Measurements from ENCODE around the gene TNS3. TPM values are rescaled to one million over a fixed set of nuclear protein-coding genes. Genes with fewer than 3 reads are reported as not detected.

Gene TNS3
- total and polyA plus RNA-seq, 10 of the 15 experiments (the other 5 are each of a cell fraction or from before 2014, with no cell fraction given), result 0.27 to 2.7 (median 0.79) TPM

DNA sequence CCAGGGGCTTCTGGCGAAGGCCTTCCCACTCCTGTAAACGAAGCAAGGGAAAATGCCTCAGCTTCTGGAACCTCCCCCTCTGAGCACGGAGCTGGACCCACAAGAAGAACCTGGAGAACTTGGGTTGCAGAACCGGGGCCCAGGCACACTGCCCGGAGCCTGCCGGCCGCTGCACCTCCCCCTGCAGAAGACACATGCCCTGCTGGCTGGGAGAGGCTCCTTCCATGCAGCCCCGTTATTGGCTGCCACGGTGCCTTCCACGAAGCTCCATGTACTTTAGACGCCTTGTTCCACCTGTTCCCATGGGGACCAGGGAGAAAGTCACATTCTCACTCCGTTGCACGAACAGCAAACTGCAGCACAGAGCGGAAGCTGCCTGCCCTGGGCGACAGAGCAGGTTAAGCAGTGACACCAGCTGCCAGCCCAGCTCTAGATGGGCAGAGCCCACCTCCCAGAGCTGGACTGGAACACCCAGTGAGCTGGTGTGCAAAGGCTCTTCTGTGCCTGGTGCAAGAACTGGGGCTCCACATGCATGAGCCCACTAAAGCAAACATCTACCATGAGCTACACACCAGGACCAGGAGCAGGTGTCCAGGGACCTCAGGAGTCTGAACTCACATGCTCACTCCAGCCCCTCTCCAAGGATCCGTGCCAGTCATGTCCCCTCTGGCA is 70.1 kb downstream of the TNS3 start:
- 46% methylated on average over 16 of the region's 16 CpGs for WGBS (ENCODE audit: insufficient coverage, insufficient replicate concordance, low lambda C conversion rate, missing lambda C conversion rate)
- TF ChIP-seq IKZF1 (conservative IDR thresholded peaks at IDR 0.05) (no peak), KAT2A (conservative IDR thresholded peaks at IDR 0.05; ENCODE audit: control insufficient read depth, low read depth, low read length) (no peak), RELA (IDR thresholded peaks at IDR 0.05; ENCODE audit: borderline replicate concordance, partially characterized antibody) (no peak), RCOR1 (conservative IDR thresholded peaks at IDR 0.05; ENCODE audit: low read depth, low read length) (no peak), SPI1 (IDR thresholded peaks at IDR 0.05; ENCODE audit: borderline replicate concordance, insufficient read depth, low read depth, low read length) (no peak), MTA2 (IDR thresholded peaks at IDR 0.05; ENCODE audit: low read depth) (no peak), ZSCAN29 (IDR thresholded peaks at IDR 0.05) (no peak), SIN3A (IDR thresholded peaks at IDR 0.05; ENCODE audit: low read depth, low read length) (no peak), SRF (IDR thresholded peaks at IDR 0.05; ENCODE audit: low read depth in 2 of 2, low read length in 2 of 2) (no peak), HDAC2 (IDR thresholded peaks at IDR 0.05) (no peak), SREBF1 (IDR thresholded peaks at IDR 0.05; ENCODE audit: low read length) (no peak), NFXL1 (IDR thresholded peaks at IDR 0.05; ENCODE audit: borderline replicate concordance) (no peak), MTA3 (IDR thresholded peaks at IDR 0.05; ENCODE audit: borderline replicate concordance, low read length) (no peak), ZNF24 (IDR thresholded peaks at IDR 0.05) (no peak), CBX3 (IDR thresholded peaks at IDR 0.05; ENCODE audit: borderline replicate concordance, low read depth) (no peak), ZNF217 (IDR thresholded peaks at IDR 0.05) (no peak)
- TF ChIP-seq, protein P1, sequence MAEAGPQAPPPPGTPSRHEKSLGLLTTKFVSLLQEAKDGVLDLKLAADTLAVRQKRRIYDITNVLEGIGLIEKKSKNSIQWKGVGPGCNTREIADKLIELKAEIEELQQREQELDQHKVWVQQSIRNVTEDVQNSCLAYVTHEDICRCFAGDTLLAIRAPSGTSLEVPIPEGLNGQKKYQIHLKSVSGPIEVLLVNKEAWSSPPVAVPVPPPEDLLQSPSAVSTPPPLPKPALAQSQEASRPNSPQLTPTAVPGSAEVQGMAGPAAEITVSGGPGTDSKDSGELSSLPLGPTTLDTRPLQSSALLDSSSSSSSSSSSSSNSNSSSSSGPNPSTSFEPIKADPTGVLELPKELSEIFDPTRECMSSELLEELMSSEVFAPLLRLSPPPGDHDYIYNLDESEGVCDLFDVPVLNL (IDR thresholded peaks at IDR 0.05; ENCODE audit: low read depth, low read length), result no peak
- TF ChIP-seq, protein P2, sequence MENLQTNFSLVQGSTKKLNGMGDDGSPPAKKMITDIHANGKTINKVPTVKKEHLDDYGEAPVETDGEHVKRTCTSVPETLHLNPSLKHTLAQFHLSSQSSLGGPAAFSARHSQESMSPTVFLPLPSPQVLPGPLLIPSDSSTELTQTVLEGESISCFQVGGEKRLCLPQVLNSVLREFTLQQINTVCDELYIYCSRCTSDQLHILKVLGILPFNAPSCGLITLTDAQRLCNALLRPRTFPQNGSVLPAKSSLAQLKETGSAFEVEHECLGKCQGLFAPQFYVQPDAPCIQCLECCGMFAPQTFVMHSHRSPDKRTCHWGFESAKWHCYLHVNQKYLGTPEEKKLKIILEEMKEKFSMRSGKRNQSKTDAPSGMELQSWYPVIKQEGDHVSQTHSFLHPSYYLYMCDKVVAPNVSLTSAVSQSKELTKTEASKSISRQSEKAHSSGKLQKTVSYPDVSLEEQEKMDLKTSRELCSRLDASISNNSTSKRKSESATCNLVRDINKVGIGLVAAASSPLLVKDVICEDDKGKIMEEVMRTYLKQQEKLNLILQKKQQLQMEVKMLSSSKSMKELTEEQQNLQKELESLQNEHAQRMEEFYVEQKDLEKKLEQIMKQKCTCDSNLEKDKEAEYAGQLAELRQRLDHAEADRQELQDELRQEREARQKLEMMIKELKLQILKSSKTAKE (IDR thresholded peaks at IDR 0.05; ENCODE audit: low read depth, poor library complexity, severe bottlenecking), result no peak
- TF ChIP-seq, protein P3, sequence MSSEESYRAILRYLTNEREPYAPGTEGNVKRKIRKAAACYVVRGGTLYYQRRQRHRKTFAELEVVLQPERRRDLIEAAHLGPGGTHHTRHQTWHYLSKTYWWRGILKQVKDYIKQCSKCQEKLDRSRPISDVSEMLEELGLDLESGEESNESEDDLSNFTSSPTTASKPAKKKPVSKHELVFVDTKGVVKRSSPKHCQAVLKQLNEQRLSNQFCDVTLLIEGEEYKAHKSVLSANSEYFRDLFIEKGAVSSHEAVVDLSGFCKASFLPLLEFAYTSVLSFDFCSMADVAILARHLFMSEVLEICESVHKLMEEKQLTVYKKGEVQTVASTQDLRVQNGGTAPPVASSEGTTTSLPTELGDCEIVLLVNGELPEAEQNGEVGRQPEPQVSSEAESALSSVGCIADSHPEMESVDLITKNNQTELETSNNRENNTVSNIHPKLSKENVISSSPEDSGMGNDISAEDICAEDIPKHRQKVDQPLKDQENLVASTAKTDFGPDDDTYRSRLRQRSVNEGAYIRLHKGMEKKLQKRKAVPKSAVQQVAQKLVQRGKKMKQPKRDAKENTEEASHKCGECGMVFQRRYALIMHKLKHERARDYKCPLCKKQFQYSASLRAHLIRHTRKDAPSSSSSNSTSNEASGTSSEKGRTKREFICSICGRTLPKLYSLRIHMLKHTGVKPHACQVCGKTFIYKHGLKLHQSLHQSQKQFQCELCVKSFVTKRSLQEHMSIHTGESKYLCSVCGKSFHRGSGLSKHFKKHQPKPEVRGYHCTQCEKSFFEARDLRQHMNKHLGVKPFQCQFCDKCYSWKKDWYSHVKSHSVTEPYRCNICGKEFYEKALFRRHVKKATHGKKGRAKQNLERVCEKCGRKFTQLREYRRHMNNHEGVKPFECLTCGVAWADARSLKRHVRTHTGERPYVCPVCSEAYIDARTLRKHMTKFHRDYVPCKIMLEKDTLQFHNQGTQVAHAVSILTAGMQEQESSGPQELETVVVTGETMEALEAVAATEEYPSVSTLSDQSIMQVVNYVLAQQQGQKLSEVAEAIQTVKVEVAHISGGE (CRISPR knock-in tag; IDR thresholded peaks at IDR 0.05), result no peak
- no TSS peak for BruUV-seq (replicated peaks)

More for the DNA sequence above, 70.1 kb downstream of the TNS3 start:
- in situ Hi-C loops (cut with MboI) (no loop called here), intact Hi-C loops (cut with micrococcal nuclease; ENCODE audit: unreplicated experiment) (no loop called here)
- SMC1A ChIA-PET (ENCODE audit: uncharacterized antibody, unreplicated experiment), result no interaction called here
- ATAC-seq, result no peak
- Histone ChIP-seq H3K9ac (ENCODE audit: control insufficient read depth, insufficient read depth, low read length) (no peak overlapping the region), H3K27me3 (replicated peaks in 1 of 2; ENCODE audit: control insufficient read depth in 2 of 2, insufficient read depth in 2 of 2, low read length in 1 of 2) (no peaks in the 10 kb centered on the region; a peak in 2 of 4 replicates), H3K4me2 (ENCODE audit: control insufficient read depth, insufficient read depth) (no peak overlapping the region), H3K9me3 (replicated peaks; ENCODE audit: control insufficient read depth, insufficient read depth, low read length) (no peaks in the 10 kb centered on the region), H3K79me2 (ENCODE audit: control insufficient read depth, insufficient read depth, low read length) (no peaks in the 10 kb centered on the region), H3K36me3 (ENCODE audit: control insufficient read depth in 2 of 2, insufficient read depth in 2 of 2, low read length in 1 of 2) (no peaks in the 10 kb centered on the region), H3K27ac (ENCODE audit: control insufficient read depth, insufficient read depth) (no peak overlapping the region), H2AFZ (ENCODE audit: control insufficient read depth, low read depth, low read length) (no peak overlapping the region), H3K4me3 (no peak overlapping the region), H3K4me1 (ENCODE audit: control insufficient read depth, insufficient read depth, low read length) (no peaks in the 10 kb centered on the region), H4K20me1 (ENCODE audit: control insufficient read depth, insufficient read depth) (no peaks in the 10 kb centered on the region)
- no peak for FAIRE-seq
- POLR2A ChIA-PET, result no interaction called here
- DNase-seq (ENCODE audit: low read depth, low spot score), result no peak
- RAD21 ChIA-PET (ENCODE audit: unreplicated experiment), result no interaction called here
- CTCF ChIA-PET, result interaction anchor here (0.6 kb wide), 1 partner anchor 14 kb away, joined by 3 read pairs; no protein-coding TSS in a partner anchor

Measured in GM12878 (cell line).